ENCODE data around the gene NTRK3.

DNA sequence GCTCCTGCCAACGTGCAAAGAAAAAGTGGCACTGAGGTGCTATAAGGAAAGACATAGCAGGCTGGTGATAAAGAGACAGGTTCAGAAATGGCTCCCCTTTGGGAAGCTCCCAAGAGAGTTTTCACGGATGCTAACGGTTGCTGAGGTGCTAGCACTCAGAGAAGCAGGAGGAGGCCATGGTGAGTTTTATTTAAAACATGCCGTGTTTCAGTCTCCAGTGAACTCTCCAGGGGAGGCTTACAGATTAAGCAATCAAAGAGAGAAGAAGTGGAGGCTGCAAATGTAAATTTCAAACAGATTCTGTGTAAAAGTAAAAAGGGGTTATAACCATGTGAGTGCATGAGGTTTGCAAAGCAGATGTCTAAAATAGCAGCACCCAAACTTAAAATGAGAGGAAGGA lies 346.2 kb downstream of the NTRK3 start:
- no peak for TF ChIP-seq CTCF (IDR thresholded peaks at IDR 0.05)
- no peak for TF ChIP-seq POLR2A (IDR thresholded peaks at IDR 0.05)
